Glutamatergic neuron (in vitro differentiated cells): ENCODE data around the gene EXOSC2. TPM values are rescaled to one million over a fixed set of nuclear protein-coding genes. Genes with fewer than 3 reads are reported as not detected.

ENCODE experiments used
- DNase-seq: peaks from one replicate; pipeline ENCODE4 v3.0.0; 2022
- H3K27ac Mint-ChIP-seq: one replicate; pipeline ENCODE4 v1.8.0; 2020; ENCODE audit warnings: mild to moderate bottlenecking, mixed read lengths, inconsistent platforms; ENCODE audit not compliant: unreplicated experiment
- H3K27me3 Mint-ChIP-seq: one replicate; pipeline ENCODE4 v1.8.0; 2020; ENCODE audit warnings: mild to moderate bottlenecking, moderate library complexity, mixed read lengths, inconsistent platforms; ENCODE audit not compliant: unreplicated experiment
- H3K36me3 Mint-ChIP-seq: one replicate; pipeline ENCODE4 v1.8.0; 2020; ENCODE audit warnings: mild to moderate bottlenecking, mixed read lengths, inconsistent platforms; ENCODE audit not compliant: unreplicated experiment
- H3K4me1 Mint-ChIP-seq: one replicate; pipeline ENCODE4 v1.8.0; 2020; ENCODE audit warnings: mild to moderate bottlenecking, low read depth, mixed read lengths, inconsistent platforms; ENCODE audit not compliant: unreplicated experiment
- H3K4me3 Mint-ChIP-seq: one replicate; pipeline ENCODE4 v1.8.0; 2020; ENCODE audit warnings: mild to moderate bottlenecking, mixed read lengths, inconsistent platforms; ENCODE audit not compliant: unreplicated experiment
- H3K9me3 Mint-ChIP-seq: one replicate; pipeline ENCODE4 v1.8.0; 2020; ENCODE audit warnings: mild to moderate bottlenecking, moderate library complexity, mixed read lengths, inconsistent platforms; ENCODE audit not compliant: unreplicated experiment
- CTCF ChIP-seq: fragments of 200-600 bp; sonication (generic); IDR thresholded peaks from one replicate; pipeline ENCODE4 v1.5.0; 2021; ENCODE audit not compliant: partially characterized antibody, unreplicated experiment
- total RNA-seq: library from RNA; stranded (reverse); fragmentation: NEBNext Ultra II Directional; extraction: Animal tissue kit (Norgen Biotek cat#: 25700); gene quantifications from one replicate; pipeline ENCODE4 v1.2.1, GENCODE V29; 2021; ENCODE audit not compliant: unreplicated experiment

Gene EXOSC2
- total RNA-seq, 1 donor from 2014 or later = 43.3 TPM

GRCh38 chr9:130658893-130659698 lies 34.5 kb upstream of the EXOSC2 start:
- DNase-seq = no peak
- no peak overlapping the region for H3K4me3 Mint-ChIP-seq
- H3K27ac Mint-ChIP-seq = no peak overlapping the region
- peaks cover 37% of the 10 kb centered on the region for H3K27me3 Mint-ChIP-seq
- no peaks in the 10 kb centered on the region for H3K4me1 Mint-ChIP-seq
- peaks cover 6% of the 10 kb centered on the region for H3K36me3 Mint-ChIP-seq
- no peak for TF ChIP-seq CTCF
- peaks cover 3% of the 10 kb centered on the region for H3K9me3 Mint-ChIP-seq

- Mint-ChIP-seq H3K36me3 (peaks cover 6% of the 10 kb centered on the region), H3K9me3 (peaks cover 3% of the 10 kb centered on the region), H3K27me3 (peaks cover 39% of the 10 kb centered on the region), H3K27ac (no peak overlapping the region), H3K4me3 (peak overlapping the region; percentile 69), H3K4me1 (no peaks in the 10 kb centered on the region)
- no peak for TF ChIP-seq CTCF
- peak; percentile 41 for DNase-seq
Measured at GRCh38 chr9:130659699-130660248, 33.8 kb upstream of the EXOSC2 start.

- Mint-ChIP-seq H3K36me3 (peaks cover 6% of the 10 kb centered on the region), H3K9me3 (peaks cover 3% of the 10 kb centered on the region), H3K4me1 (peaks cover under 1% of the 10 kb centered on the region), H3K27me3 (peaks cover 36% of the 10 kb centered on the region), H3K4me3 (peak overlapping the region; percentile 38), H3K27ac (no peak overlapping the region)
- no peak for DNase-seq
- no peak for TF ChIP-seq CTCF
Measured at GRCh38 chr9:130660326-130660682, 33.3 kb upstream of the EXOSC2 start.

GRCh38 chr9:130660683-130661450 lies 32.7 kb upstream of the EXOSC2 start:
- Mint-ChIP-seq H3K36me3 (peaks cover 6% of the 10 kb centered on the region), H3K9me3 (peaks cover 5% of the 10 kb centered on the region), H3K27ac (no peak overlapping the region), H3K4me3 (no peak overlapping the region), H3K27me3 (peaks cover 39% of the 10 kb centered on the region), H3K4me1 (peaks cover 3% of the 10 kb centered on the region)
- no peak for TF ChIP-seq CTCF
- peak; percentile 44 for DNase-seq
